IMR-90 (cell line): ENCODE results near the gene RRP7A. TPM values are rescaled to one million over a fixed set of nuclear protein-coding genes. Genes with fewer than 3 reads are reported as not detected.
"Not testable (repeated sequence)": the region's sequence is repeated elsewhere in the genome, so short reads cannot be mapped to it uniquely, and the experiment has no call there.

Source experiments
- ATAC-seq: fragments of 200-7000 bp; cut with Tn5 transposase; 2 replicates; pipeline ENCODE4 v1.9.1; 2020; ENCODE audit warnings: low read depth, mild to moderate bottlenecking, moderate library complexity
- Bru-seq: library from RNA; stranded (reverse); fragments of 400-500 nt; gene quantifications from one replicate; lab custom pipeline; 2021; lab: Mats Ljungman, UMichigan
- BruChase-seq, 2 experiments: library from RNA; stranded (reverse); fragments of 400-500 nt; gene quantifications; one replicate each; lab custom pipeline; 2021; lab: Mats Ljungman, UMichigan
- BruUV-seq: library from RNA; stranded (reverse); fragments of 400-500 nt; replicated peaks from 2 replicates; lab custom pipeline; 2021; lab: Mats Ljungman, UMichigan
- CTCF ChIA-PET: fragments of 300-600 bp; formaldehyde crosslinking; extraction: SDS; loops from one replicate; lab custom pipeline; 2021; ENCODE audit warnings: antibody characterized with exemption; lab: Yijun Ruan, JAX
- POLR2A ChIA-PET: fragments of 300-600 bp; sonication (Branson Sonifier 250); formaldehyde crosslinking; loops from one replicate; lab custom pipeline; 2022; ENCODE audit warnings: antibody characterized with exemption; ENCODE audit not compliant: unreplicated experiment; lab: Charles Lee
- DNase-seq: peaks from one replicate; pipeline ENCODE4 v3.0.0; 2013
- H2AFZ ChIP-seq: replicated peaks from 2 replicates; pipeline ENCODE3; 2013; ENCODE audit warnings: low read length, mild to moderate bottlenecking; ENCODE audit not compliant: poor library complexity
- H2AK5ac ChIP-seq: 2 replicates; pipeline ENCODE4 v1.6.1; 2013; ENCODE audit warnings: low read depth, low read length, inconsistent platforms
- H2AK9ac ChIP-seq: replicated peaks from 2 replicates; pipeline ENCODE3; 2013; ENCODE audit warnings: mild to moderate bottlenecking, low read depth, low read length, moderate library complexity; ENCODE audit not compliant: poor library complexity
- H2BK120ac ChIP-seq: 2 replicates; pipeline ENCODE4 v1.6.1; 2013; ENCODE audit warnings: low read depth, low read length, inconsistent platforms
- H2BK15ac ChIP-seq: 3 replicates; pipeline ENCODE4 v1.6.1; 2013; ENCODE audit warnings: low read depth, low read length, inconsistent platforms
- H2BK20ac ChIP-seq: 2 replicates; pipeline ENCODE4 v1.6.1; 2013; ENCODE audit warnings: low read depth, mild to moderate bottlenecking, inconsistent platforms, low read length, moderate library complexity
- H2BK5ac ChIP-seq: 2 replicates; pipeline ENCODE4 v1.6.1; 2013; ENCODE audit warnings: mild to moderate bottlenecking, low read depth, low read length, inconsistent platforms; ENCODE audit not compliant: poor library complexity, severe bottlenecking
- H3K14ac ChIP-seq: replicated peaks from 2 replicates; pipeline ENCODE4 v1.6.1; 2013; ENCODE audit warnings: low read depth, low read length, inconsistent platforms
- H3K18ac ChIP-seq: 2 replicates; pipeline ENCODE4 v1.6.1; 2013; ENCODE audit warnings: low read depth, low read length, control low read depth
- H3K23ac ChIP-seq: 2 replicates; pipeline ENCODE4 v1.6.1; 2013; ENCODE audit warnings: low read depth, low read length, inconsistent platforms
- H3K27ac ChIP-seq: 2 replicates; pipeline ENCODE4 v1.5.1; 2013; ENCODE audit warnings: mild to moderate bottlenecking, control low read depth, low read length; ENCODE audit not compliant: insufficient read depth
- H3K27me3 ChIP-seq: 2 replicates; pipeline ENCODE4 v1.6.1; 2013; ENCODE audit warnings: low read length; ENCODE audit not compliant: control insufficient read depth, insufficient read depth
- H3K36me3 ChIP-seq: 2 replicates; pipeline ENCODE4 v1.6.1; 2013; ENCODE audit warnings: low read length, mixed read lengths; ENCODE audit not compliant: control insufficient read depth, insufficient read depth
- H3K4ac ChIP-seq: 2 replicates; pipeline ENCODE4 v1.6.1; 2013; ENCODE audit warnings: low read depth, low read length, inconsistent platforms
- H3K4me1 ChIP-seq: 2 replicates; pipeline ENCODE4 v1.6.1; 2013; ENCODE audit warnings: low read length, mixed read lengths; ENCODE audit not compliant: control insufficient read depth, insufficient read depth
- H3K4me2 ChIP-seq: 2 replicates; pipeline ENCODE4 v1.6.1; 2013; ENCODE audit warnings: low read depth, mild to moderate bottlenecking, control low read depth, low read length, moderate library complexity
- H3K4me3 ChIP-seq: 2 replicates; pipeline ENCODE4 v1.5.1; 2013; ENCODE audit warnings: low read depth, mild to moderate bottlenecking, control low read depth, low read length, moderate library complexity; ENCODE audit not compliant: insufficient read depth
- H3K56ac ChIP-seq: 2 replicates; pipeline ENCODE4 v1.6.1; 2013; ENCODE audit warnings: low read length, inconsistent platforms; ENCODE audit not compliant: insufficient read depth; ENCODE audit errors: extremely low read depth
- H3K79me1 ChIP-seq, 2 experiments: 2 replicates each; pipeline ENCODE4 v1.6.1; 2013; ENCODE audit warnings: low read length in 2 of 2, inconsistent platforms in 1 of 2, low read depth in 1 of 2
- H3K9ac ChIP-seq: 2 replicates; pipeline ENCODE4 v1.6.1; 2013; ENCODE audit warnings: low read depth, low read length, control low read depth
- H3K9me1 ChIP-seq: 2 replicates; pipeline ENCODE4 v1.6.1; 2013; ENCODE audit warnings: low read length, inconsistent platforms; ENCODE audit not compliant: insufficient read depth
- H3K9me3 ChIP-seq: 2 replicates; pipeline ENCODE4 v1.6.1; 2013; ENCODE audit warnings: low read length; ENCODE audit not compliant: control insufficient read depth, insufficient read depth
- H4K20me1 ChIP-seq: 2 replicates; pipeline ENCODE4 v1.6.1; 2013; ENCODE audit warnings: low read length, inconsistent platforms; ENCODE audit not compliant: insufficient read depth
- H4K5ac ChIP-seq: 2 replicates; pipeline ENCODE4 v1.6.1; 2013; ENCODE audit warnings: mild to moderate bottlenecking, low read depth, low read length, control low read depth
- H4K8ac ChIP-seq, 2 experiments: 2 replicates each; pipeline ENCODE4 v1.6.1; 2013; ENCODE audit warnings: low read depth in 2 of 2, low read length in 2 of 2, control low read depth in 1 of 2, inconsistent platforms in 1 of 2
- H4K91ac ChIP-seq: 2 replicates; pipeline ENCODE4 v1.6.1; 2013; ENCODE audit warnings: low read depth, low read length, inconsistent platforms; ENCODE audit not compliant: insufficient read depth
- BHLHE40 ChIP-seq: fragments of 150-350 bp; IDR thresholded peaks from 2 replicates; pipeline ENCODE4 v1.6.1; 2016; ENCODE audit warnings: mild to moderate bottlenecking, low read depth, low read length
- CEBPB ChIP-seq: IDR thresholded peaks from 2 replicates; pipeline ENCODE4 v1.6.1; 2012; ENCODE audit warnings: low read depth, low read length, improper control_type of control experiment
- MAZ ChIP-seq: IDR thresholded peaks from 2 replicates; pipeline ENCODE4 v1.6.1; 2012; ENCODE audit warnings: low read depth, mild to moderate bottlenecking, low read length, improper control_type of control experiment, moderate library complexity, borderline replicate concordance
- NFE2L2 ChIP-seq: fragments of 150-350 bp; IDR thresholded peaks from 2 replicates; pipeline ENCODE4 v1.6.1; 2016; ENCODE audit warnings: low read depth, mild to moderate bottlenecking, low read length
- POLR2A ChIP-seq: IDR thresholded peaks from 2 replicates; pipeline ENCODE4 v1.6.1; 2012; ENCODE audit warnings: mild to moderate bottlenecking, low read depth, low read length
- WGBS, 2 experiments: methylation state at CpG; one replicate each; pipeline versions ENCODE4 v1.1.5 to v1.1.7; 2013; ENCODE audit warnings: missing lambda C conversion rate in 2 of 2; ENCODE audit not compliant: insufficient read length in 1 of 2; ENCODE audit errors: extremely low coverage in 2 of 2; 5-methylcytosine and 5-hydroxymethylcytosine counted together
- dilution Hi-C: fragments of 300-500 bp; cut with HindIII; formaldehyde crosslinking; loops from one replicate; pipeline ENCODE4 v1.14.3; 2018; ENCODE audit warnings: low sequenced_read_pairs; ENCODE audit not compliant: unreplicated experiment
- in situ Hi-C: fragments of 300-500 bp; cut with MboI; formaldehyde crosslinking; loops from 3 replicates; pipeline ENCODE4 v1.14.3; 2019; ENCODE audit warnings: low sequenced_read_pairs, inconsistent platforms, mixed read lengths
- intact Hi-C: fragments of 100-400 bp; cut with micrococcal nuclease; formaldehyde crosslinking; loops from 2 replicates; pipeline ENCODE4 v1.10.0; 2022
- long read RNA-seq: library from polyadenylated mRNA; unstranded; transcript quantifications from one replicate; pipeline ENCODE4 v2.0.0, GENCODE V29; 2021; ENCODE audit not compliant: unreplicated experiment
- polyA plus RNA-seq, 3 experiments: library from polyadenylated mRNA; depleted of rRNA; stranded (reverse); fragments of >200 nt; gene quantifications; 2 replicates each; pipeline ENCODE4 v1.2.3, GENCODE V29; 2012; ENCODE audit warnings: low replicate concordance in 1 of 3
- total RNA-seq: library from RNA; depleted of rRNA; stranded (reverse); fragments of >200 nt; gene quantifications from 2 replicates; pipeline ENCODE4 v1.2.3, GENCODE V29; 2012; rRNA removed

Gene RRP7A
- total RNA-seq (25.5 and 32.5 TPM in 2 replicates), polyA plus RNA-seq (2012; rRNA removed) (29.2 and 30.8 TPM in 2 replicates), Bru-seq, nascent RNA (percentile 76 among the genes with signal in this experiment), BruChase-seq, experiment 1, labeled RNA remaining after a 6-hour chase (percentile 80 among the genes with signal in this experiment), BruChase-seq, experiment 2, labeled RNA remaining after a 2-hour chase (percentile 80 among the genes with signal in this experiment)
- polyA plus RNA-seq (2012; cell fraction: cytosol; rRNA removed), result 24.3 and 29.8 TPM in 2 replicates
- polyA plus RNA-seq (2012; cell fraction: nucleus; rRNA removed; ENCODE audit: low replicate concordance), result 16.2 and 24.1 TPM in 2 replicates
- long read RNA-seq, transcript RRP7A-201 (7 exons, 3,801 nt), result major isoform, 50 of 87 reads
- long read RNA-seq, partial matches to known transcripts, result 14 of 87 reads
- long read RNA-seq, other reads (novel, unspliced or antisense), result 23 of 87 reads

GRCh38 chr22:42519525-42520401 is at the start of gene RRP7A:
RRP7A (minus strand) TSS chr22:42519796; CDS start chr22:42519786, 10 bp downstream.
- Histone ChIP-seq H2BK120ac (0 out of 2 replicates have a peak within 1 kb of the TSS, but pooled peaks have one; percentile 36), H2BK20ac (no peak within 1 kb of the TSS), H3K79me1 (peaks cover 0 to 16% of the 10 kb centered on the region in 2 experiments; a peak in 1 of 4 replicates), H3K18ac (0 out of 2 replicates have a peak within 1 kb of the TSS, but pooled peaks have one; percentile 54), H3K14ac (peak within 1 kb of the TSS; percentile 79), H3K23ac (peak within 1 kb of the TSS; percentile 72; the same call in 1 of the 2 replicates), H2BK5ac (peak within 1 kb of the TSS; percentile 73), H3K4me2 (peak within 1 kb of the TSS; percentile 95), H3K9ac (peak within 1 kb of the TSS; percentile 93), H3K4ac (peak within 1 kb of the TSS; percentile 81), H3K27ac (peak within 1 kb of the TSS; percentile 86), H4K20me1 (no peaks in the 10 kb centered on the region; the same call in none of the 2 replicates), H4K5ac (peak within 1 kb of the TSS; percentile 82), H3K56ac (peak within 1 kb of the TSS; percentile 32; the same call in 1 of the 2 replicates), H2AFZ (peak within 1 kb of the TSS; percentile 94), H4K91ac (no peak within 1 kb of the TSS), H3K9me1 (peaks cover 6% of the 10 kb centered on the region; the same call in 1 of the 2 replicates), H3K36me3 (peaks cover 15% of the 10 kb centered on the region), H2AK5ac (peak within 1 kb of the TSS; percentile 36; the same call in 1 of the 2 replicates), H3K27me3 (no peaks in the 10 kb centered on the region; the same call in 1 of the 2 replicates), H3K4me3 (peak within 1 kb of the TSS; percentile 99), H3K4me1 (peaks cover 3% of the 10 kb centered on the region), H2BK15ac (no peak within 1 kb of the TSS), H3K9me3 (no peaks in the 10 kb centered on the region), H4K8ac (peak within 1 kb of the TSS; percentile 86 to 97), H2AK9ac (peak within 1 kb of the TSS; percentile 88)
- ChIA-PET CTCF (no interaction called here), POLR2A (no interaction called here)
- DNase-seq, result peak; percentile 54
- in situ Hi-C loops, result no loop called here
- no TSS peak for BruUV-seq
- 43% methylated on average over 13 of the region's 65 CpGs; no CpG with 5 or more reads in 1 of the 2 experiments for WGBS, 2 experiments
- TF ChIP-seq MAZ (peak; percentile 70; the same call in 1 of the 2 replicates), POLR2A (peak; percentile 79), NFE2L2 (no peak), BHLHE40 (no peak), CEBPB (no peak)
- peak; percentile 98 for ATAC-seq
- dilution Hi-C loops, result no loop called here
- intact Hi-C loops, result no loop called here

- POLR2A ChIA-PET, H2AK9ac ChIP-seq, H3K27me3 ChIP-seq, DNase-seq, H3K23ac ChIP-seq, H4K20me1 ChIP-seq, H3K9ac ChIP-seq, H4K8ac ChIP-seq, H4K5ac ChIP-seq, intact Hi-C loops, H2AFZ ChIP-seq, CTCF ChIA-PET, in situ Hi-C loops, H3K18ac ChIP-seq, H4K91ac ChIP-seq, H3K9me1 ChIP-seq, H3K4me1 ChIP-seq, BruUV-seq, H3K4me2 ChIP-seq, H2BK15ac ChIP-seq, H3K9me3 ChIP-seq, dilution Hi-C loops, H2BK20ac ChIP-seq, H3K14ac ChIP-seq, H2AK5ac ChIP-seq, H3K4ac ChIP-seq, ATAC-seq, H3K27ac ChIP-seq, H2BK120ac ChIP-seq, H3K56ac ChIP-seq, H3K79me1 ChIP-seq, H2BK5ac ChIP-seq, H3K4me3 ChIP-seq: not testable (repeated sequence)
- peaks cover 10% of the 10 kb centered on the region for H3K36me3 ChIP-seq
- WGBS, 2 experiments, result no CpG with 5 or more reads among the region's 6 CpGs
These were observed 48.4 kb upstream of the RRP7A start for GRCh38 chr22:42567950-42568349.
